ENCODE measurements around the gene ASB10. TPM values are rescaled to one million over a fixed set of nuclear protein-coding genes. Genes with fewer than 3 reads are reported as not detected.
A peak's percentile ranks its signal among the peaks of the same experiment; 100 is the strongest.

ASB10 gene
- polyA plus RNA-seq, 3 donors from 2014 or later = not detected

DNA sequence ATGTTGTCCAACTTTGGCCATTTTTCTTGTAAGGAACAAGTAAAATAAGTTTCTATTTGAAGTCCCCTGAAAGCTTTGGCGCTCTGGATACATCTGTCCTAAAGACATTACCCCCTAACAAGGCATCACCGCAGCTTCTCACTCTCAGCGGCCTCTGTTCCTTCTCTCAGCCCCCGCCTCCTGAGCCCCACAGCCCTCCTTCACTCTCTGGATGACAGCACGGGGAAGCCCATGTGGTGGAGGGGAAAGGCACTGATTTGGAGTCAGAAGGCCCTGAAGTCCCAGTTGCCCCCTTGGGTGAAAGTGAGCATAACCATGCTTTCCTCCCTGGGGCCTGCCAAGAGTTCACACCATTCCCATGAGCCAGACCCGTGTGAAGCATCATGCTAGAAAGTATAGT lies 18.7 kb upstream of the ASB10 start:
- H3K4me1 Mint-ChIP-seq = peaks cover 23 to 29% of the 10 kb centered on the region in 2 donors
- peaks cover 0 to 5% (median 4%) of the 10 kb centered on the region in 3 donors for H3K27me3 Mint-ChIP-seq (ENCODE audit: low read depth in 3 of 3)
- no peaks in the 10 kb centered on the region for H3K36me3 Mint-ChIP-seq
- DNase-seq = no peak
- peak overlapping the region in 1 of 6 donors; percentile 80 for H3K27ac Mint-ChIP-seq
- peak overlapping the region in 3 of 5 donors; percentile 8 to 18 (median 10) for H3K4me3 Mint-ChIP-seq
- no peaks in the 10 kb centered on the region for H3K9me3 Mint-ChIP-seq

DNA sequence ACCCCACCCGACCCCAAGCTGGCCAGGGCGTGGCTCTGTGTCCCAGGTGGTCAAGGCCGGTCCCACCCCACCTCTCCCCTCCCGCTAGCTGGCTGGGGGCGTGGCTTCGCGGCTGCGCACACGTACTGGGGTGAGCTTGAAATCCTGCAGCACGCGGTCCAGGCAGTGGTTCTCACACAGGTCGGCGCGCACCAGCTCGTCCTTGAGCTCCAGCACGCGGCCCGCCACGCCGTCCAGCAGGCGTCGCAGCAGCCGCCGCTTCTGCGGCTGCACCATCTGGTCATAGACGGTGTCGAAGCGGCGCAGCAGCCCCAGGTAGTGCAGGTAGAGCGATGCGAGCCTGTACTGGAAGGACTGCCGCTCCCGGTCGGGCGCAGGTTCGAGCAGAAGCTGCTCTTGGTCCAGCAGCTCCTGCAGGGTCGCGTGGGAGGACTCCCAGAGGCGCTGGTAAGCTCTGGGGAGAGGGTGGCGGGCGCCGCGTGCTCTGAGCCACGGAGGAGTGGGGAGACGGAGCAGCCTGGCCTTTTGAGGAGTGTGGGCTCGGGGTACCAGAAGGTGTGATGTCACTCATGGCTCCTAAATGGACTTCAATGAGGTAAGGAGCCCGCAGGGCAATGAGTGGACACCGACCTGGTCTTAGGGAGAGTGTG lies 17.5 kb upstream of the ASB10 start:
- no peaks in the 10 kb centered on the region for H3K36me3 Mint-ChIP-seq
- DNase-seq = no peak
- no peak overlapping the region for H3K4me3 Mint-ChIP-seq
- H3K9me3 Mint-ChIP-seq = no peaks in the 10 kb centered on the region
- peaks cover 23 to 29% of the 10 kb centered on the region in 2 donors for H3K4me1 Mint-ChIP-seq
- H3K27ac Mint-ChIP-seq = peak overlapping the region in 1 of 6 donors; percentile 31
- H3K27me3 Mint-ChIP-seq (ENCODE audit: low read depth in 3 of 3) = peaks cover 0 to 5% (median 4%) of the 10 kb centered on the region in 3 donors

- no peaks in the 10 kb centered on the region for H3K9me3 Mint-ChIP-seq
- no peak overlapping the region for H3K4me3 Mint-ChIP-seq
- peaks cover 0 to 5% (median 4%) of the 10 kb centered on the region in 3 donors for H3K27me3 Mint-ChIP-seq (ENCODE audit: low read depth in 3 of 3)
- H3K27ac Mint-ChIP-seq = peak overlapping the region in 1 of 6 donors; percentile 49
- DNase-seq = no peak
- no peaks in the 10 kb centered on the region for H3K36me3 Mint-ChIP-seq
- peaks cover 18 to 20% of the 10 kb centered on the region in 2 donors for H3K4me1 Mint-ChIP-seq
These were observed 15.8 kb upstream of the ASB10 start for GRCh38 chr7:151202836-151203235.

- H3K4me1 Mint-ChIP-seq = peaks cover 7 to 10% of the 10 kb centered on the region in 2 donors
- no peaks in the 10 kb centered on the region for H3K9me3 Mint-ChIP-seq
- H3K4me3 Mint-ChIP-seq = no peak overlapping the region
- no peaks in the 10 kb centered on the region for H3K36me3 Mint-ChIP-seq
- no peak for DNase-seq
- no peak overlapping the region for H3K27ac Mint-ChIP-seq
- H3K27me3 Mint-ChIP-seq (ENCODE audit: low read depth in 3 of 3) = peaks cover 0 to 5% (median 4%) of the 10 kb centered on the region in 3 donors
These were observed 14.7 kb upstream of the ASB10 start for GRCh38 chr7:151201751-151202150.

- H3K4me3 Mint-ChIP-seq = no peak overlapping the region
- H3K27ac Mint-ChIP-seq = no peak overlapping the region
- H3K9me3 Mint-ChIP-seq = no peaks in the 10 kb centered on the region
- no peaks in the 10 kb centered on the region for H3K36me3 Mint-ChIP-seq
- peaks cover 3 to 6% of the 10 kb centered on the region in 2 donors for H3K4me1 Mint-ChIP-seq
- H3K27me3 Mint-ChIP-seq (ENCODE audit: low read depth in 3 of 3) = peaks cover 0 to 5% (median 4%) of the 10 kb centered on the region in 3 donors
- DNase-seq = no peak
These were observed 14.3 kb upstream of the ASB10 start for GRCh38 chr7:151201344-151201743.

- Mint-ChIP-seq H3K9me3 (no peaks in the 10 kb centered on the region), H3K4me3 (no peak overlapping the region), H3K27ac (no peak overlapping the region), H3K4me1 (no peaks in the 10 kb centered on the region), H3K36me3 (no peaks in the 10 kb centered on the region), H3K27me3 (ENCODE audit: low read depth in 3 of 3) (peaks cover 0 to 5% (median 4%) of the 10 kb centered on the region in 3 donors)
- DNase-seq = no peak
These were observed 12.1 kb upstream of the ASB10 start for GRCh38 chr7:151198945-151199848.

DNA sequence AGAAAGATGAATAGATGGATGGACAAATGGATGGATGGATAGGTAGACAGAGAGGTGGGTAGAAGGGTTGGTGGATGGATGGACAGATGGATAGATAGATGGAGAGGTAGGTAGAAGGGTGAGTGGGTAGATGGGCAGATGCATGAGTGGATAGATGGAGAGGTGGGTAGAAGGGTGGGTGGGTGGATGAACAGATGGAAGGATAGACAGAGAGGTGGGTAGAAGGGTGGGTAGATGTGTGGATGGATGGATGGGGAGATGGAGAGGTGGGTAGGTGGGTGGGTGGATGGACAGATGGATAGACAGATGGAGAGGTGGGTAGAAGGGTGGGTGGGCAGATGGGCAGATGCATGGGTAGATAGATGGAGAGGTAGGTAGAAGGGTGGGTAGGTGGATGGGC lies 10.9 kb upstream of the ASB10 start:
- no peaks in the 10 kb centered on the region for H3K36me3 Mint-ChIP-seq
- peaks cover 0 to 4% (median 2%) of the 10 kb centered on the region in 3 donors for H3K27me3 Mint-ChIP-seq (ENCODE audit: low read depth in 3 of 3)
- H3K27ac Mint-ChIP-seq = no peak overlapping the region
- no peak for DNase-seq
- H3K4me3 Mint-ChIP-seq = no peak overlapping the region
- H3K9me3 Mint-ChIP-seq = no peaks in the 10 kb centered on the region
- no peaks in the 10 kb centered on the region for H3K4me1 Mint-ChIP-seq

DNA sequence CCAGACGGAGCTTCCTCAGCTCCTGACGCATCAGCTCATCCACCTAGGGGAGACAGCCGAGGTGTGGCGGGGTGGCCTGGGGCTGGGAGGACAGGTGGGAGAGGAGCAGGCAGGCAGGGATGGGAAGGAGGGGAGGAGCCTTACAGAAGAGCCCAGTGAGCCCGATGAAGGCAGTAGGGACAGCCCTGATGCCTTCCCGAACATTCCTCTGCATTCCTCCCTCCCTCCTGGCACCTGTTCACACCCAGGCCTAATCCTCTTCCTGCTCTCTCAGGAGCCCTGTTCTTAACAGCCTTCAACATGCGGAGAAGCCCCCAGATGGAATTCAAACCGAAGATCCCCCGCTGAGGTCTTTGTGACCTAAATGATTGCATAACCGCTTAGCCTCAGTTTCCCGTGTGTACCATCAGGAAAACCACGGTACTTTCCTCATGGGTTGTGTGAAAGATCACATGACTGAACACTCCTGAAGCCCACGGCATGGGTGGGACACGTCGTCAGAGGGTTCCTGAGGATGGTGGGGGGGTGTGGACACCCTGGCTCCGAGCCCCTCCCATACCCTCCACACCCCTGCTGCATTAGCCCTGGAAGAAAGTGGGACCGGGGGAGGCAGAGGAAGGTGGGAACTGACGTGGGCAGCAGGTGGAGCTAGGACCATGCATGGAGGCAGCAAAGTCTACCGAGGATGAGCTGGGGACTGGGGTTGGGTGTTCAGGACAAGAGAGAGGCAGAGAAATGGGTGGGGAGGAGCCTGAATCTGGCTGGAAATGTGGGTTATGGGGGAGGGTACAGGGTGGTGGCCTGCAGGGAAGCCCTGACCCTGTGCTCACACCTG lies 8.8 kb upstream of the ASB10 start:
- Mint-ChIP-seq H3K4me1 (no peaks in the 10 kb centered on the region), H3K27ac (no peak overlapping the region), H3K27me3 (ENCODE audit: low read depth in 3 of 3) (peaks cover 0 to 4% (median 1%) of the 10 kb centered on the region in 3 donors), H3K4me3 (no peak overlapping the region), H3K36me3 (no peaks in the 10 kb centered on the region), H3K9me3 (no peaks in the 10 kb centered on the region)
- no peak for DNase-seq

- no peaks in the 10 kb centered on the region for H3K4me1 Mint-ChIP-seq
- H3K27me3 Mint-ChIP-seq (ENCODE audit: low read depth in 3 of 3) = peaks cover 0 to 4% (median 1%) of the 10 kb centered on the region in 3 donors
These were observed 7.1 kb upstream of the ASB10 start for GRCh38 chr7:151194188-151194587.

DNA sequence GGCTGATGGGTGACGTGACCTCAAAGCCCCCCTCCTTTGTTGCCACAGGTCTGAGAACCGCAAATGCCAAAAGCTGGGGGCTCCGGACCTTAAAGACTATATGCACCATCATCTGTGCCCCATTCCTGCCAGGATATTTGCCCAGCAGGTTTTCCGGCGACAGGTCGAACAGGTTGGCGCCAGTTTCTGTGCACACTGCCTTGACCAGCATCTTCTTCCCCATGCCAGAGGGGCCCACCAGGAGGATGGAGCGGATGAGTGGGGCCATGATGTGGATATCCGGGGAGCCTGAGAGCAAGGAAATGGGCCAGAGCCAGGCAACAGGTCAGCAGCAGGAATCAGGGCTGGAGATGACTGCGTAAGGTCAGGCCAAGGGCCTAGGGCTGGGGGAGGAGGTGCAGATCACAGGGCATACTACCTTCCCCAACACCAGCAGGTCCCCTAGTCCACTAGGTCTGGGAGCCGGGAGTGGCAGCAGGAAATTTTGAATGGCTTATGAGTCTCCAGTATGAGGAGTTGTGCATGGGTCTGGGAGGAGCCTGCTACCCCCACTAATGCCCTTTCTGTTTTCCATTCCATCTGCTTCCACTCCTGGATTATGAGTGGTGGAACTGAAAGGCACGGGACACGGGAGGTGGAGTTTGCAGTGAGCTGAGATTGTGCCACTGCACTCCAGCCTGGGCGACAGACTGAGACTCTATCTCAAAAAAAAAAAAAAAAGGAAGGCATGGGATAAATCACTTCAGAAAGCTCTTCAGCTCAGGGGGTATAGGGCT lies 6.3 kb upstream of the ASB10 start:
- H3K4me3 Mint-ChIP-seq = no peak overlapping the region
- no peaks in the 10 kb centered on the region for H3K36me3 Mint-ChIP-seq
- no peaks in the 10 kb centered on the region for H3K4me1 Mint-ChIP-seq
- H3K27me3 Mint-ChIP-seq (ENCODE audit: low read depth in 3 of 3) = peaks cover 0 to 4% (median 1%) of the 10 kb centered on the region in 3 donors
- no peaks in the 10 kb centered on the region for H3K9me3 Mint-ChIP-seq
- no peak overlapping the region for H3K27ac Mint-ChIP-seq
- DNase-seq = no peak

More at GRCh38 chr7:151194188-151194587, 7.1 kb upstream of the ASB10 start:
- no peak for DNase-seq
- no peaks in the 10 kb centered on the region for H3K36me3 Mint-ChIP-seq
- H3K27ac Mint-ChIP-seq = no peak overlapping the region
- H3K4me3 Mint-ChIP-seq = no peak overlapping the region
- H3K9me3 Mint-ChIP-seq = no peaks in the 10 kb centered on the region

GRCh38 chr7:151192002-151192539 lies 5.0 kb upstream of the ASB10 start:
- Mint-ChIP-seq H3K9me3 (no peaks in the 10 kb centered on the region), H3K27ac (no peak overlapping the region)
- DNase-seq = no peak

DNA sequence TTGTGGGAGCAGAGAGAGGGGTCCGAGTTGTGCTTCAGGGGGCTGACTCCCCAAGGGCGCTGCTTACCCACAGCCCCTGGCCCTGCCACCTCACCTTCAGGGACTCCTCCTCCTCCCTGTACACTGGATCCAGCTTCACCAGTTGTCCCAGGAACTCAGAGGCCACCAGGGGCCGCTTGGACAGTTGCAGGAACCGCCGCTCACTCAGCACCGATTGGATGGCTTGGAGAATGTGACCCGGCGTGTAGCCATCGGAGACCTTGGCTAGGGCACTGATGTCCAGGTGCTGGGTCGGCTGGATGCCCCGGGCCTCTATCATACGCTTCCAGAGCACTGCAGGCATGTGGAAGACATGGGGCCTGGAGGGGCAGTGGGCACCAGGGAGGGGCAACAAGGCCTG lies 4.5 kb upstream of the ASB10 start:
- Mint-ChIP-seq H3K27ac (no peak overlapping the region), H3K9me3 (no peaks in the 10 kb centered on the region), H3K4me1 (no peaks in the 10 kb centered on the region), H3K36me3 (no peaks in the 10 kb centered on the region), H3K27me3 (ENCODE audit: low read depth in 3 of 3) (peaks cover 0 to 4% (median 3%) of the 10 kb centered on the region in 3 donors), H3K4me3 (no peak overlapping the region)
- no peak for DNase-seq

More at GRCh38 chr7:151192002-151192539, 5.0 kb upstream of the ASB10 start:
- peaks cover 0 to 4% (median 1%) of the 10 kb centered on the region in 3 donors for H3K27me3 Mint-ChIP-seq (ENCODE audit: low read depth in 3 of 3)
- H3K36me3 Mint-ChIP-seq = no peaks in the 10 kb centered on the region
- H3K4me1 Mint-ChIP-seq = no peaks in the 10 kb centered on the region
- H3K4me3 Mint-ChIP-seq = no peak overlapping the region

DNA sequence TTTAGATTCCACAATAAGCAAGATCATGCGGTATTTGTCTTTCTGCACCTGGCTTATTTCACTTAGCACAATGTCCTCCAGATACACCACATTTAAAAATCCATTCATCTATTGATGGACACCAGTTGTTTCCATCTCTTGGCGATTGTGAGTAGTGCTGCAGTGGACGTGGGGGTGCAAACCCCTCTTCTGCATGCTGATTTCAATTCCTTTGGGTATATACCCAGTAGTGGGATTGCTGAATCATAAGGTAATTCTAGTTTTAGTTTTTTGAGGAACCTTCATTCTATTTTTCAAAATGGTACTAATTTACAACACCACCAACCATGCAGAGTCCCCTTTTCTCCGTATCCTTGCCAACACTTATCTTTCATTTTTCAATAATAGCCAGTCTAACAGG lies 2.0 kb upstream of the ASB10 start:
- DNase-seq = no peak
- peaks cover 0 to 2% (median 2%) of the 10 kb centered on the region in 3 donors for H3K27me3 Mint-ChIP-seq (ENCODE audit: low read depth in 3 of 3)
- no peak overlapping the region for H3K4me3 Mint-ChIP-seq
- H3K4me1 Mint-ChIP-seq = no peaks in the 10 kb centered on the region
- H3K27ac Mint-ChIP-seq = no peak overlapping the region
- no peaks in the 10 kb centered on the region for H3K9me3 Mint-ChIP-seq
- no peaks in the 10 kb centered on the region for H3K36me3 Mint-ChIP-seq

Measured in immature natural killer cell (primary cell).